ENCODE measurements around the gene RAI1.

- TF ChIP-seq ZNF384 (IDR thresholded peaks at IDR 0.05) = no peak
- no peak for TF ChIP-seq PKNOX1 (IDR thresholded peaks at IDR 0.05)
- TF ChIP-seq BHLHE40 (IDR thresholded peaks at IDR 0.05; ENCODE audit: borderline replicate concordance) = no peak
- TF ChIP-seq FOXM1 (IDR thresholded peaks at IDR 0.05; ENCODE audit: borderline replicate concordance) = no peak
- no peak for TF ChIP-seq FOXA1 (IDR thresholded peaks at IDR 0.05)
- TF ChIP-seq SP1 (IDR thresholded peaks at IDR 0.05) = no peak
- no peak for TF ChIP-seq ELF4 (IDR thresholded peaks at IDR 0.05)
- TF ChIP-seq HDGF (IDR thresholded peaks at IDR 0.05; ENCODE audit: borderline replicate concordance) = no peak
- no peak for TF ChIP-seq TARDBP (IDR thresholded peaks at IDR 0.05)
- TF ChIP-seq SUZ12 (IDR thresholded peaks at IDR 0.05) = no peak
- no peak for TF ChIP-seq NFRKB (IDR thresholded peaks at IDR 0.05)
- TF ChIP-seq CTBP1 (IDR thresholded peaks at IDR 0.05; ENCODE audit: borderline replicate concordance) = no peak
- no peak for TF ChIP-seq ARNT (IDR thresholded peaks at IDR 0.05)
These were observed 42.8 kb upstream of the RAI1 start for GRCh38 chr17:17638467-17638866.

All from HEK293T (cell line).